ENCODE results near the gene TANGO6. TPM values are rescaled to one million over a fixed set of nuclear protein-coding genes. Genes with fewer than 3 reads are reported as not detected.

The TANGO6 gene
- total RNA-seq, 1 donor from 2014 or later: 11.1 TPM

DNA sequence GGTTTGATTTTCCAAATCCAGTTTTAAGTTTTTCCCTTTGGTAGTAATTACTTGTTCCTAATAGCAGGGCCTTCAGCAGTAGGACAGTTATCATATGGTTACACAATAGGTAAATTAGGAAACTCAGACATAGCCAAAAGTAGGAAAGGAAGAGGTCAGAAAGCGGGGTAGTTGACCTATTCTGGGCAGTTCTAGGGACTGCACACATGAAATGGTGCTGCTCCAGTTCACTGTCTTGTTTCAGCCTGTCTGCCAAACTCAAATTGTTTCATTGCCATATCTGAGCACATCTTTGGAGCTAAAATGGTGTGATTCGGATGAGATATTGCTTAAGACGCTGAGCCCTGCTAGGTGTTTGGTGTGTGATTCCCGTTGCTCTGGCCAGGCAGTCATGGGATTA, 56.7 kb downstream of the TANGO6 start:
- Mint-ChIP-seq H3K4me3 (ENCODE audit: unreplicated experiment) (no peak overlapping the region), H3K36me3 (ENCODE audit: low read depth) (no peaks in the 10 kb centered on the region), H3K4me1 (ENCODE audit: low read depth) (peaks cover 13% of the 10 kb centered on the region), H3K27me3 (ENCODE audit: low read depth) (no peaks in the 10 kb centered on the region), H3K9me3 (ENCODE audit: low read depth) (no peaks in the 10 kb centered on the region), H3K27ac (ENCODE audit: unreplicated experiment) (no peak overlapping the region)
- no peak for DNase-seq (ENCODE audit: low spot score)
- TF ChIP-seq, protein P1, sequence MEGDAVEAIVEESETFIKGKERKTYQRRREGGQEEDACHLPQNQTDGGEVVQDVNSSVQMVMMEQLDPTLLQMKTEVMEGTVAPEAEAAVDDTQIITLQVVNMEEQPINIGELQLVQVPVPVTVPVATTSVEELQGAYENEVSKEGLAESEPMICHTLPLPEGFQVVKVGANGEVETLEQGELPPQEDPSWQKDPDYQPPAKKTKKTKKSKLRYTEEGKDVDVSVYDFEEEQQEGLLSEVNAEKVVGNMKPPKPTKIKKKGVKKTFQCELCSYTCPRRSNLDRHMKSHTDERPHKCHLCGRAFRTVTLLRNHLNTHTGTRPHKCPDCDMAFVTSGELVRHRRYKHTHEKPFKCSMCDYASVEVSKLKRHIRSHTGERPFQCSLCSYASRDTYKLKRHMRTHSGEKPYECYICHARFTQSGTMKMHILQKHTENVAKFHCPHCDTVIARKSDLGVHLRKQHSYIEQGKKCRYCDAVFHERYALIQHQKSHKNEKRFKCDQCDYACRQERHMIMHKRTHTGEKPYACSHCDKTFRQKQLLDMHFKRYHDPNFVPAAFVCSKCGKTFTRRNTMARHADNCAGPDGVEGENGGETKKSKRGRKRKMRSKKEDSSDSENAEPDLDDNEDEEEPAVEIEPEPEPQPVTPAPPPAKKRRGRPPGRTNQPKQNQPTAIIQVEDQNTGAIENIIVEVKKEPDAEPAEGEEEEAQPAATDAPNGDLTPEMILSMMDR (IDR thresholded peaks at IDR 0.05): no peak

DNA sequence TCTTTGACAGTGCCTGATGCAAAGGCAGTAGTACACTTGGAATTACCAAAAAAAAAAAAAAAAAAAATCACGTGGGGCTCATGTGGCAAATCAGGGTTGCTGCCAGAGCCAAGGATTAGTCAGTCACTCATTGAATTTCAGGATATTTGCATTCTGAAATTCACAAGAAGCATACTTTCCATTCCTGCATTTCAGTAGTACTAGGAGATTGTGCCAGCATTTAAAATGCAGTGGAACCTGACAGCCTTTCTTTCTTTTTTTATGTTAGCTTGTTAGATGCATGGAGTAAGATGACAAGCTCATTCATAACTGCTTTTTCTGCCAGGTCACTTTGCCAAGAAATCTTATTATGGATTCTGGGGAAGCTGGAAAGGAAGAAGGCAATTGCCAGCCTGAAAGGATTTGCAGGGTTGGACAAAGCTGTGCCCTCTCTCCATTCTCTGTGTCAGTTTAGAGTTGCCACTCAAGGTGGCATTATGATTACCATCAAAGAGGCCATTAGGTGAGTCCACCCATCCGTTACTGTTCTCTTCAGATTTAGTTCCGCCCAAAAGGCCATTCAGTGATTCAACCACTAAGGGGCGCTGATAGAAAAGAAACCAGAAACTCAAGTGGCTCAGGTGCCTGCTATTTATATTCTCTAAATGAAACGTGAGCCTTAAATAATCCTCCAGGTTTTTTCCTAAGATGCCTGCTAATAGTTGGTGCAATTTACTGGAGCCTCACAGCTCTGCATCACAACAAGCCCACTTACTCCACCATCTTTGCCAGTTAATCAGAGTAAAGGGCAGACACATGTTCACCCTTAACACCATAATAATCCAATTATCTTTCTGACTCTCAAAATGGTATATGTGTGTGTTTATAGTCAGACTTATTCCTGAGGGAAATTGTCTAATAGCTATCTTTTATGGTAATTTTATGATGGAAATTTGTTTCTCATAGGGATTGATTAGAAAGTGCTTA, 59.0 kb downstream of the TANGO6 start:
- Mint-ChIP-seq H3K36me3 (ENCODE audit: low read depth) (peaks cover 1% of the 10 kb centered on the region), H3K4me3 (ENCODE audit: unreplicated experiment) (no peak overlapping the region), H3K27ac (ENCODE audit: unreplicated experiment) (peak overlapping the region; percentile 78), H3K9me3 (ENCODE audit: low read depth) (no peaks in the 10 kb centered on the region), H3K4me1 (ENCODE audit: low read depth) (peaks cover 13% of the 10 kb centered on the region), H3K27me3 (ENCODE audit: low read depth) (no peaks in the 10 kb centered on the region)
- TF ChIP-seq, protein P1 (IDR thresholded peaks at IDR 0.05): peak; percentile 95
- no peak for DNase-seq (ENCODE audit: low spot score)

DNA sequence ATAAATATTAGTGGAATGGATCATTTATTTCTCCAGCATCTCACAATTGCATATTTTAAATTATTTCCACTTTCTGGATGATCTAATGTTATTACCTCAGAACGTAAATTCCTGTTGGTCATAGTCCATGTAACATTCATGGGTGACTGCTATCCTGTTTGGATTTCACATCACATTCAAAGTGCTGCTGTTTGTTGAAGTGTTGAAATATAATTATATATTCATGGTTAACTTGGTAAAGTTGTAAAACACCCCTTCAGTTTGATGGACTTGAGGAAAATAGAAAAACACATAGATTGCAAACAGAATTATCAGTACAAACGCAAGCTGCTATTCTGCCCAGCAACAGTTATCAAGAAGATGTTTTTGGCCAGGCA, 59.6 kb downstream of the TANGO6 start:
- H3K27ac Mint-ChIP-seq (ENCODE audit: unreplicated experiment): no peak overlapping the region
- peaks cover 1% of the 10 kb centered on the region for H3K36me3 Mint-ChIP-seq (ENCODE audit: low read depth)
- no peak for DNase-seq (ENCODE audit: low spot score)
- no peak overlapping the region for H3K4me3 Mint-ChIP-seq (ENCODE audit: unreplicated experiment)
- TF ChIP-seq, protein P1 (IDR thresholded peaks at IDR 0.05): no peak
- no peaks in the 10 kb centered on the region for H3K27me3 Mint-ChIP-seq (ENCODE audit: low read depth)
- peaks cover 13% of the 10 kb centered on the region for H3K4me1 Mint-ChIP-seq (ENCODE audit: low read depth)
- no peaks in the 10 kb centered on the region for H3K9me3 Mint-ChIP-seq (ENCODE audit: low read depth)

DNA sequence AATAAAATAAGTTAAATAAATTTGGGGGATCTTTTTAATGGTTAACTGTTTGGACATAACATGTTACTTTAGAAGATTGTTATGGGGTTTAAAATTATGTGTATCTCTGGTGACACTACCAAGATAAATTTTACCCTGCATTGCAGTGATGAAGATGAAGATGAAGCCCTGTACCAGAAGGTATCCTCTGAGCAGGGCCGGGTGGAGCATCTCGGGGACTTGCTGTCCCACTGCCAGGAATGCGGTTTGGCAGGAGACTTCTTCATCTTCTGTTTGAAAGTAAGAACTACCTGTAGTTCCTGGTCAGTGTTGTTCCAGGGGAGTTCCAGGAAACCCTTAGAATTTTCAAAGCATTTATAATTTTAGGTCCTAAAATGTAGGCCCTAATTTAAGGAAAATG, 64.0 kb downstream of the TANGO6 start:
- DNase-seq (ENCODE audit: low spot score): no peak
- Mint-ChIP-seq H3K27me3 (ENCODE audit: low read depth) (no peaks in the 10 kb centered on the region), H3K4me3 (ENCODE audit: unreplicated experiment) (no peak overlapping the region), H3K4me1 (ENCODE audit: low read depth) (peaks cover 5% of the 10 kb centered on the region), H3K36me3 (ENCODE audit: low read depth) (peaks cover 5% of the 10 kb centered on the region), H3K9me3 (ENCODE audit: low read depth) (no peaks in the 10 kb centered on the region), H3K27ac (ENCODE audit: unreplicated experiment) (no peak overlapping the region)
- TF ChIP-seq, protein P1 (IDR thresholded peaks at IDR 0.05): no peak

DNA sequence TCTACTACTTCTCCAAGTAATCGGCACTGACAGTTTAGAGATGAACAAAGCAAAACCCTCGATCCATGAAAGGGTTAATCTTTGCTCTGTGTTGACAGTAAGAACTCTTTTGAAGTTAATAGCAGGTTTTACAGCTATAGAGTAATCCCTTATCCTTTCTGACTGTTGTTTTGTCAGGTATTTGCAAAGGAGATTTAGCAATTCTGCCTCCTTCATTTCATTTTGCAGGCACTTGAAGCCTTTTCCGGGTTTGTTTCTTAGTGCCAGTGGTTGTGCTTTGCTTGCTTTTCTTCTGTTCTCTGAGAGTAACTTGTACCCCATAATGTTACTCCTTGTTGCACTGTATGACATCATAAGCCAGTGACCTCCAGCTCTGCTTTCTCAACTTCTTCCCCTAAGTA, 64.5 kb downstream of the TANGO6 start:
- no peak overlapping the region for H3K27ac Mint-ChIP-seq (ENCODE audit: unreplicated experiment)
- no peak for DNase-seq (ENCODE audit: low spot score)
- H3K4me1 Mint-ChIP-seq (ENCODE audit: low read depth): no peaks in the 10 kb centered on the region
- no peaks in the 10 kb centered on the region for H3K27me3 Mint-ChIP-seq (ENCODE audit: low read depth)
- TF ChIP-seq, protein P1 (IDR thresholded peaks at IDR 0.05): no peak
- H3K9me3 Mint-ChIP-seq (ENCODE audit: low read depth): no peaks in the 10 kb centered on the region
- H3K36me3 Mint-ChIP-seq (ENCODE audit: low read depth): peaks cover 5% of the 10 kb centered on the region
- no peak overlapping the region for H3K4me3 Mint-ChIP-seq (ENCODE audit: unreplicated experiment)
